HG02840 (cell line): ENCODE measurements around the gene CEP164.

ENCODE experiments used
- ATAC-seq: cut with Tn5 transposase; IDR thresholded peaks from one replicate; pipeline ENCODE4 v1.9.1; 2021; ENCODE audit warnings: mild to moderate bottlenecking, moderate library complexity, moderate number of reproducible peaks; ENCODE audit not compliant: unreplicated experiment, low FRiP score

CEP164 gene

GRCh38 chr11:117417856-117418255 lies 90.2 kb downstream of the CEP164 start:
- ATAC-seq, result no peak

- ATAC-seq, result no peak
Observed at GRCh38 chr11:117418737-117419481, 91.3 kb downstream of the CEP164 start.

- no peak for ATAC-seq
Observed at GRCh38 chr11:117419482-117420142, 92.0 kb downstream of the CEP164 start.

DNA sequence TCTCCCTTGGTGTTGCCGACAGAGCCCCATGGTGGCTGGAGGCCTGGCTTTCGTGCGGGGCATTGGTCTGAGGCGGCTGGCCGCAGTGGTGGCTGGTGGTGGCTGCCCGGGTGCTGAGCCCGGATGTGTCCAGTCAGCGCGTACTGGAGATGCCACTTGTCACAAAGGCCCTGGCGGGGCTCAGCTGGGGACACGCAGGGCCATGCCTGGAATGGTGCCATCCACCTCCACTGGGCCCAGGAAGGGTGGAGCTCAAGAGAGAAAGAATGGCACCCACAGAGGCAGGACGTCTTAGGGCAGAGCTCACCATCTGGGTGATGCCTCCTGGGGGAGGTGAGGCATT lies 92.5 kb downstream of the CEP164 start:
- ATAC-seq, result no peak

- no peak for ATAC-seq
Observed at GRCh38 chr11:117420598-117420997, 92.9 kb downstream of the CEP164 start.

DNA sequence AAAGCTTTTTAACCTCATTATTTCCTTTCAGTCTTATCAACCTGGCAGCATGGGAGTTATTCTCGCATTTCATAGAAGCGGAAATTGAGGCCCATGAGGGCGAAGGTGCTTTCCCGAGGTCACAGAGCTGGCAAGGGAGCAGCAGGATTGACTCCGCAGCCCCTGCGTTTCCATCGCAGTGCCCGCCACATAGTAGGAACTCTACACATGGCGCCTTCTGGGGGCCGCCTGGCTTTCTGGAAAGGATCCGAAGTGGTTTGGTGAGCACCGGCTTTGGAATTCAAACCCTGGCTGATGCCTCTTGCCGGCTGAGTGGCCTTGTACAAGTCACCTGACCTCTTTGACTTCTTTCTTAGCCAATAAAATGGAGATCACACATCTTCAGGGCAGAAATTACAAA lies 93.4 kb downstream of the CEP164 start:
- no peak for ATAC-seq

DNA sequence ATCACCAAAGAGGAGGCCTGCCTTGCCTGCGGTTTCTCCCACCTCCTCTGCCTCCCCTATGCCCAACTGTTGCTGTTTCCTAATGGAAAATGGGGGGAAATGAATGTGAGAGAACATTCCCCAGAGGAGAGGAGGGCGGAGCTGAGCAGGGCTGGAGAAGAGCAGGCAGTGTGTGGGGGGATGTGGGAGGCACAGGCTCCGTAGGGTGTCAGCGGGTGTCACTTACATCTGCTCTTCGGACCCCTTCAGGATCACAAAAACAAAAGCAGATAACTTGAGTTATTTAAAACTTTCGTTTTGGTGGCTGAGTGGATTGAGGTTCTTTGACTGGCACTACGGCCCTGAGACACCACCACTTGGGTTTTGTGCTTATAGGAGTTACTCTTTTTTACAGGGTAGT lies 93.8 kb downstream of the CEP164 start:
- ATAC-seq, result no peak

DNA sequence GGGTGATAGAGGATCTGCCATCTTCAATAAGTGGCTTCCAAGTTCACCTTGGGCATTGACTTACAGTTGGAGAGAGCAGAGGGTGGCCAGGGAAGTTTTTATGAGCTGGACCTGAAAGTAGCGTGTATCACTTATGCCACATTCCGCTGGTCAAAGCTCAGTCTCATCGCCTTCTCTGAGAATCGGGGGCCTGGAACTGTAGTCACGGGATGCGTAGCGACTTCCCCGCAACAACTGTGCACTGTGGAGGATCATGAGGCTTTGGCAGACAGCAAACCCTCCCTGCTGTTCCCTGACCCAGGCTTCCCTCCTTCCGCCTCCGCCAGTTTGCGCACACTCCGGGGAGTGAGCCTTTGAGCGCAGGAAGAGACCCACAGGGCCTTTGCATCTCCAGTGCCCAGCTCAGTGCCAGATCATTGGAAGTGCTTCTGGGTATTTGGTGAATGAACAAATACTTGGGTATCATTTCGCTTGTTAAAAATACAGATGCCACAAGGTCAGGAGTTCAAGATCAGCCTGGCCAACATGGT lies 95.5 kb downstream of the CEP164 start:
- no peak for ATAC-seq

GRCh38 chr11:117424781-117425180 lies 97.1 kb downstream of the CEP164 start:
- ATAC-seq, result no peak

DNA sequence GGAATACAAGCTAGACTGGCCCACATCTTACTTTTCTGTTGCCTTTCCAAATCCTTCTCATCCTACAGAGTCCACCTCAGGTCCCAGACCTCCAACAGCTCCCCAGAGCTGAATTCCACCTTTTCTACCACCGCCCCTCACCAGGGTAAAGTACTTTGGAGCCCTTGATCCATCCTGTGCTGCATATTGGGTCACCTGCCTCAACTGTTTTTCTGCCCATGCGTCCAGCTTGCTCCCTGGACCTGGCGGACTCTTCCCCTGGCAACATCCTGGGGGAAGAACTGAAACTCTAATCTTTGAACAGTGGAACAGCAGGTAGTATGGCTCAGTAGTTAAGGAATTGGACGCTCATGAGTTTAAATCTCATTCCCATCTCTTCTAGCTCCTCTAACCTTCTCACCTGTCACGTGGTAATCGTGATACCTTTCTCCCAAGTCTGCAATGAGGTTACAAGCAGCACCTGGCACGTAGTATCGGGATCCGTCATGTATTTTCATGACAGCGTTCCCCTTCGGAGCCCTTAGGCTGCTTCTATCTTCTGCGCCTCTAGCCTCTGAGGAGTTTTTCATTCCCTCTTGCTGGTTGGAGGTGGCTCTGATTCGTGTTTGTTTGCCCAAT lies 98.1 kb downstream of the CEP164 start:
- no peak for ATAC-seq

GRCh38 chr11:117426297-117426685 lies 98.6 kb downstream of the CEP164 start:
- no peak for ATAC-seq

GRCh38 chr11:117426941-117427340 lies 99.3 kb downstream of the CEP164 start:
- no peak for ATAC-seq

- no peak for ATAC-seq
Observed at GRCh38 chr11:117427356-117427874, 99.8 kb downstream of the CEP164 start.

DNA sequence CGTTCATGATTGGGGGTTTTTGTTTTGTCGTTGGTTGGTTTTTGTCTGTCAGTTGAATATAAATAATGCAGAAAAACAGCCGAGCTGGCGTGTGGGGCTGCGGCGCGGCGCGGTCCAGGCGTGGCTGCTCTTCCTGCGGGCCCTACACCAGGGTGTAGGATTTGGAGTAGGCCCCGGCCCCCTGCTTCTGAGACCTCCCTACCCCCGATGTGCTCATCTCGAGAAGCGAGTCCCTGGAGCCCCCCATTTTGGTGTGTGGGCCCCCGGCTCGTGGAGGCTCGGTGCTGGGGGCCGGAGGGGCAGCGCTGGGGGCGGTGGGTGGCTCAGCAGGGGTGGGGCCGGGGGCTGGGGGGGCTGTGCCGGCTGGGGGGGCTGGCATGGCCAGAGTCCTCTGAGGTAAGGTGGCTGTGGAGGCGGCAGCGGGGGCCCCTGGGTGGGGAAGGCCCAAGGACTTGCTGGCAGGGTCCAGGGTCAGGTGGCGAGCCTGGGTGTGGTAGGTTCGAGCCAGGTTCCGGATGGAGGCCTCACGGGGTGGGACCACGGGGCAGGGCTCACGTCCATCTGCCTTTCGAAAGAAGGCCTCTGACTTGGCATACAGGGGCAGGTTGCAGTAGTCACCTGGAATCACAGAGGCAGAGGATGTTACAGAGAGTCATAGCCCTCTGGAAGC lies 100.7 kb downstream of the CEP164 start:
- no peak for ATAC-seq

- no peak for ATAC-seq
Observed at GRCh38 chr11:117428856-117429229, 101.2 kb downstream of the CEP164 start.

DNA sequence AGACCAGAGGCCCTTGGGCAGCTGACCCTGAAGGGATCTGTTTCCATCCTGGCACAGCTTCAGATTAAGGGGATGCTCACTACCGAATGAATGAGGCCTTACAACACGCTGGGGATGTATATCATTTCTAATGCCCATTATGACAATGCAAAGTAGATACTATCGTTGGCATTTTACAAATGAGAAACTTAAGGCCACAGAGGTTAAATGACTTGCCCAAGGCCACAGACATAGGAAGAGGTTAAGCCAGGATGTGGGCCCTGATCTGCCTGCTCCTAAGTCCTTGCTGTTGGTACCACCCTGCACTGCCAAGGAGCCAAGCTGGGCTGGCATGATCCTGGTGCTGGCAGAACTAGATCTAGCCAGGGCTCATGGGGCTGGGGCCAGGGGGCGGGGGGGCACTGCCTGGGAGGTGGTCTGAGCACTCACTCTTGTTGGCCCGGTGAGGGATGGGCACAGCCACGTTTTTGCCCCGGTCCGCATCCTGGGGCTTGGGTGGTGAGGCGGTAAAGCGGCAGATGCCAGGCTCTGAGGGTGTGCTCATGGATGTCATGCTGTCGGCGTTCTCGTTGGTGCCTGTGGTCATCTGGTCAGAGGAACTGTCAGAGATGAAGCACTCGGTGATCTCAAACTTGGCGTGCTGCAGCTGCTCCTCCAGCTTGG lies 102.8 kb downstream of the CEP164 start:
- no peak for ATAC-seq

- no peak for ATAC-seq
Observed at GRCh38 chr11:117431436-117431835, 103.8 kb downstream of the CEP164 start.

- ATAC-seq, result no peak
Observed at GRCh38 chr11:117433717-117434116, 106.1 kb downstream of the CEP164 start.

GRCh38 chr11:117434481-117434880 lies 106.8 kb downstream of the CEP164 start:
- no peak for ATAC-seq

- ATAC-seq, result no peak
Observed at GRCh38 chr11:117435326-117435725, 107.7 kb downstream of the CEP164 start.
